GM23338 (cell line): ENCODE data around the gene FAM216A.

ENCODE experiments used
- CREB1 ChIP-seq: fragments of 250-450 bp; sonication (Bioruptor Pico); IDR thresholded peaks from 2 replicates; pipeline ENCODE4 v1.5.0; 2020; ENCODE audit warnings: low read depth, mild to moderate bottlenecking, moderate library complexity
- CTCF ChIP-seq, 2 experiments: fragments of 200-600 bp in 1 of 2; sonication (generic) in 1 of 2; conservative IDR thresholded peaks; 2 replicates each; pipeline versions ENCODE4 v1.5.1 to v1.6.1; 2016 to 2017; ENCODE audit warnings: antibody characterized with exemption in 2 of 2, low read depth in 2 of 2, mild to moderate bottlenecking in 2 of 2, moderate library complexity in 1 of 2
- EZH2 ChIP-seq: fragments of 200-600 bp; sonication (generic); IDR thresholded peaks from one replicate; pipeline ENCODE4 v1.8.0; 2017; ENCODE audit warnings: antibody characterized with exemption, mild to moderate bottlenecking, low read depth; ENCODE audit not compliant: unreplicated experiment
- JUNB ChIP-seq: IDR thresholded peaks from one replicate; pipeline ENCODE4 v1.6.1; 2016; ENCODE audit warnings: antibody characterized with exemption; ENCODE audit not compliant: unreplicated experiment
- POLR2AphosphoS5 ChIP-seq: IDR thresholded peaks from 2 replicates; pipeline ENCODE4 v1.6.1; 2016; ENCODE audit warnings: antibody characterized with exemption, low read depth

GRCh38 chr12:110532644-110533043 lies 64.0 kb downstream of the FAM216A start:
- TF ChIP-seq CTCF (conservative IDR thresholded peaks at IDR 0.05; ENCODE audit: low read depth in 2 of 2), result no peak
- no peak for TF ChIP-seq EZH2
- TF ChIP-seq POLR2AphosphoS5, result no peak
- TF ChIP-seq CREB1 (CRISPR knock-in tag), result no peak
- no peak for TF ChIP-seq JUNB
